Spleen (tissue), 11 donors: ENCODE data around the gene EWSR1. TPM values are rescaled to one million over a fixed set of nuclear protein-coding genes. Genes with fewer than 3 reads are reported as not detected.

ENCODE experiments used
- DNase-seq: peaks from one replicate; pipeline ENCODE4 v3.0.0-alpha.2; 2020
- H3K27ac ChIP-seq, 8 donors: fragments of 200-600 bp; sonication (generic) in 7 of 8; 1 replicate in 4 of 8; 2 replicates in 4 of 8; pipeline versions ENCODE4 v1.5.0 to v1.8.0; 2016 to 2021; ENCODE audit warnings: inconsistent platforms in 4 of 8, mild to moderate bottlenecking in 4 of 8, moderate library complexity in 1 of 8
- H3K27me3 ChIP-seq, 7 donors: fragments of 200-600 bp; sonication (generic) in 6 of 7; replicated peaks in 1 of 7; 1 replicate in 4 of 7; 2 replicates in 3 of 7; pipeline versions ENCODE4 v1.5.0 to v1.8.0; 2016 to 2021; ENCODE audit warnings: inconsistent platforms in 3 of 7, mild to moderate bottlenecking in 1 of 7
- H3K36me3 ChIP-seq, 6 donors: fragments of 200-600 bp; sonication (generic) in 5 of 6; 1 replicate in 4 of 6; 2 replicates in 2 of 6; pipeline versions ENCODE4 v1.5.0 to v1.8.0; 2016 to 2021; ENCODE audit warnings: inconsistent platforms in 2 of 6
- H3K4me1 ChIP-seq, 6 donors: fragments of 200-600 bp; sonication (generic) in 5 of 6; 1 replicate in 3 of 6; 2 replicates in 3 of 6; pipeline versions ENCODE4 v1.5.0 to v1.8.0; 2016 to 2021; ENCODE audit warnings: inconsistent platforms in 3 of 6
- H3K4me3 ChIP-seq, 8 donors: fragments of 200-600 bp; sonication (generic) in 7 of 8; 1 replicate in 4 of 8; 2 replicates in 4 of 8; pipeline versions ENCODE4 v1.5.0 to v1.8.0; 2016 to 2021; ENCODE audit warnings: inconsistent platforms in 4 of 8, mild to moderate bottlenecking in 4 of 8, moderate library complexity in 2 of 8
- H3K9me3 ChIP-seq, 8 donors: fragments of 200-600 bp; sonication (generic) in 7 of 8; 1 replicate in 4 of 8; 2 replicates in 4 of 8; pipeline versions ENCODE4 v1.5.0 to v1.8.0; 2016 to 2021; ENCODE audit warnings: inconsistent platforms in 4 of 8
- CTCF ChIP-seq, 11 experiments: fragments of 200-600 bp in 7 of 11; fragments of 450-650 bp in 4 of 11; sonication (generic) in 4 of 11; IDR thresholded peaks in 8 of 11; conservative IDR thresholded peaks in 3 of 11; 1 replicate in 7 of 11; 2 replicates in 4 of 11; pipeline versions ENCODE4 v1.4.0 to v1.8.0; 2016 to 2021; ENCODE audit warnings: antibody characterized with exemption in 11 of 11, inconsistent platforms in 4 of 11, mild to moderate bottlenecking in 1 of 11
- POLR2A ChIP-seq, 3 donors: fragments of 450-650 bp; IDR thresholded peaks; one replicate each; pipeline ENCODE4 v1.5.1; 2017; ENCODE audit warnings: antibody characterized with exemption in 3 of 3, mild to moderate bottlenecking in 1 of 3
- POLR2AphosphoS5 ChIP-seq, 3 donors: sonication (generic); formaldehyde crosslinking; IDR thresholded peaks; one replicate each; pipeline ENCODE4 v1.5.1; 2017; ENCODE audit warnings: antibody characterized with exemption in 3 of 3
- WGBS, 5 donors: extraction: QIAGEN DNeasy Blood & Tissue Kit in 3 of 5; methylation state at CpG; one replicate each; pipeline versions ENCODE4 v1.1.5 to v1.1.7; 2013 to 2018; 5-methylcytosine and 5-hydroxymethylcytosine counted together
- intact Hi-C: fragments of 100-400 bp; cut with DNase I; formaldehyde crosslinking; loops from one replicate; pipeline ENCODE4 v1.15.0; 2023; ENCODE audit warnings: low total_unique reads
- polyA plus RNA-seq, 3 donors: library from polyadenylated mRNA; stranded (reverse); fragments of 200-250 nt; gene quantifications; one replicate each; pipeline ENCODE4 v1.2.1, GENCODE V29; 2013
- total RNA-seq, 7 donors: library from RNA; depleted of rRNA in 3 of 7; stranded (reverse); fragments of >200 nt in 3 of 7; fragmentation: NEBNext Ultra II Directional in 4 of 7; extraction: Animal tissue kit (Norgen Biotek cat#: 25700) in 4 of 7; gene quantifications; one replicate each; pipeline versions ENCODE4 v1.1.0 to v1.2.1, GENCODE V29; 2016 to 2021
- donor health status: healthy with polysubstance abuse.
- donor health status: DM: no; HTN: no; CAD: no; lungs with moderate emphysema.
- donor health status: DM: no; HTN: no; CAD: no.
- donor health status: Bipolar disorder and iron deficiency.
- donor health status: healthy.
- donor health status: DM: no; HTN: no; CAD: no.
- donor health status: DM: yes; HTN: yes; CAD: no.

Gene EWSR1
- total and polyA plus RNA-seq, 10 donors = 127 to 282 (median 239) TPM

- no peaks in the 10 kb centered on the region for H3K27me3 ChIP-seq
- no peak for DNase-seq
- TF ChIP-seq CTCF (IDR thresholded peaks at IDR 0.05 in 8 of 11, conservative IDR thresholded peaks at IDR 0.05 in 3 of 11) (no peak), POLR2AphosphoS5 (IDR thresholded peaks at IDR 0.05) (peak in 1 of 3 donors; percentile 6), POLR2A (IDR thresholded peaks at IDR 0.05) (no peak)
- H3K27ac ChIP-seq = no peak overlapping the region
- no peak overlapping the region for H3K4me3 ChIP-seq
- no peaks in the 10 kb centered on the region for H3K9me3 ChIP-seq
- peaks cover 0 to 51% (median 42%) of the 10 kb centered on the region in 6 donors for H3K36me3 ChIP-seq
- WGBS, 5 donors = 76 to 79% (median 78%) methylated on average over 9 of the region's 9 CpGs
- intact Hi-C loops = no loop called here
- H3K4me1 ChIP-seq = peaks cover under 1 to 27% (median 14%) of the 10 kb centered on the region in 6 donors
These were observed 57.8 kb downstream of the EWSR1 start for GRCh38 chr22:29325785-29326315.

- no peaks in the 10 kb centered on the region for H3K27me3 ChIP-seq
- H3K4me1 ChIP-seq = peaks cover 3 to 34% (median 17%) of the 10 kb centered on the region in 6 donors
- H3K9me3 ChIP-seq = no peaks in the 10 kb centered on the region
- no peak overlapping the region for H3K4me3 ChIP-seq
- WGBS, 5 donors = 84 to 92% (median 89%) methylated on average over 5 to 10 of the region's 10 CpGs
- H3K27ac ChIP-seq = no peak overlapping the region
- H3K36me3 ChIP-seq = peaks cover 0 to 57% (median 48%) of the 10 kb centered on the region in 6 donors
- no peak for DNase-seq
- intact Hi-C loops = no loop called here
- TF ChIP-seq CTCF (IDR thresholded peaks at IDR 0.05 in 8 of 11, conservative IDR thresholded peaks at IDR 0.05 in 3 of 11) (no peak), POLR2AphosphoS5 (IDR thresholded peaks at IDR 0.05) (peak in 1 of 3 donors; percentile 25), POLR2A (IDR thresholded peaks at IDR 0.05) (no peak)
These were observed 58.4 kb downstream of the EWSR1 start for GRCh38 chr22:29326481-29326880.

GRCh38 chr22:29327089-29327764, 59.2 kb downstream of the EWSR1 start:
- no peak for DNase-seq
- Histone ChIP-seq H3K27ac (peak overlapping the region in 2 of 8 donors; percentile 2 to 18), H3K4me3 (no peak overlapping the region), H3K36me3 (peaks cover 0 to 65% (median 56%) of the 10 kb centered on the region in 6 donors), H3K4me1 (peaks cover 3 to 35% (median 17%) of the 10 kb centered on the region in 6 donors), H3K9me3 (no peaks in the 10 kb centered on the region), H3K27me3 (no peaks in the 10 kb centered on the region)
- peak; percentile 18 to 68 (median 35) for TF ChIP-seq POLR2AphosphoS5 (IDR thresholded peaks at IDR 0.05)
- no peak for TF ChIP-seq POLR2A (IDR thresholded peaks at IDR 0.05)
- TF ChIP-seq CTCF (IDR thresholded peaks at IDR 0.05 in 8 of 11, conservative IDR thresholded peaks at IDR 0.05 in 3 of 11) = no peak
- intact Hi-C loops = no loop called here
- 81 to 91% (median 84%) methylated on average over 9 to 15 of the region's 15 CpGs for WGBS, 5 donors

- Histone ChIP-seq H3K4me1 (peaks cover 3 to 35% (median 17%) of the 10 kb centered on the region in 6 donors), H3K27me3 (no peaks in the 10 kb centered on the region), H3K36me3 (peaks cover 0 to 73% (median 64%) of the 10 kb centered on the region in 6 donors), H3K4me3 (no peak overlapping the region), H3K27ac (peak overlapping the region in 1 of 8 donors; percentile 2), H3K9me3 (no peaks in the 10 kb centered on the region)
- DNase-seq = no peak
- TF ChIP-seq POLR2AphosphoS5 (IDR thresholded peaks at IDR 0.05) (peak in 1 of 3 donors; percentile 44), CTCF (IDR thresholded peaks at IDR 0.05 in 8 of 11, conservative IDR thresholded peaks at IDR 0.05 in 3 of 11) (no peak)
- 90 to 98% (median 94%) methylated on average over 4 to 5 of the region's 5 CpGs for WGBS, 5 donors
- intact Hi-C loops = no loop called here
These were observed 60.0 kb downstream of the EWSR1 start for GRCh38 chr22:29328055-29328454.
